Measurements from ENCODE around the gene IDUA.

Gene IDUA

GRCh38 chr4:963276-964225, 23.3 kb upstream of the IDUA start:
- no peak overlapping the region for H3K27ac ChIP-seq (ENCODE audit: low read length)

DNA sequence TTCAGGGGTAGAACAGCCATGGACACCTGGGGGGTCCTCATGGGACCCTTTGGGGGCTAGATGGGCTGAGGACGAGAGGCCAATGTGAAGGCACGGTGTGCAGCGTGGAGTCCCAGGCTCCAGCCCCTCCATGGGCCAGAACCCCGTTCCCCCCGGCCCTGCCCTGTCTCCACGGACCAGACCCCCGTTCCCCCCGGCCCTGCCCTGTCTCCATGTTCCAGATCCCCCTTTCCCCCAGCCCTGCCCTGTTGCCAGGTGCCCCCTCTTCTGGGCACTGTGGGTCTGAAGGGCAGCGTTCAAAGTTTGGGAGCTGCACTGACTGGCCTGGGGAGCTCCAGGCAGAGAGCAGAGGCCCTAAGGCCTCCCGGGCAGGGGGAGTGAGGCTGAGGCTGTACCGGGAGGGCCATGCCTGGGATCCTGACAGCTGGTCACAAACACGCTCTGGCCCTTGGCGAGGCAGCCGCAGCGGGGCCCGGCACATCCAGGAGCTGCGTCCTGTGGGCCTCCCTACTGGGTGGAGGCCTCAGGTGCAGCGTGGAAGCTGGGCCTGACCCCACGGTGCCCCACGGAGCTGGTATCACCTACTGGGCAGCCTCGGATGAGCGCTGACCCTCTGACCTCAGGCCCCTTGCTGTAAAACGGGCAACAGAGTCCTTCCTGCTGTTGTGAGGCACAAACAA, 22.4 kb upstream of the IDUA start:
- H3K27ac ChIP-seq (ENCODE audit: low read length), result no peak overlapping the region
- peaks cover 0 to 8% of the 10 kb centered on the region in 2 donors for H3K27me3 ChIP-seq (ENCODE audit: control insufficient read depth in 1 of 2, insufficient read depth in 2 of 2, low read length in 2 of 2)
- peaks cover 0 to 16% of the 10 kb centered on the region in 2 donors for H3K36me3 ChIP-seq (ENCODE audit: control insufficient read depth in 2 of 2, insufficient read depth in 2 of 2, low read length in 2 of 2)
- no peak overlapping the region for H3K4me3 ChIP-seq (ENCODE audit: low read length in 2 of 2)
- no peaks in the 10 kb centered on the region for H3K9me3 ChIP-seq (ENCODE audit: control insufficient read depth in 2 of 2, low read length in 2 of 2)
- H3K9ac ChIP-seq (ENCODE audit: low read length in 2 of 2), result no peak overlapping the region
- H3K4me1 ChIP-seq (ENCODE audit: control insufficient read depth, insufficient read depth, low read length), result peaks cover 11% of the 10 kb centered on the region

More at GRCh38 chr4:963276-964225, 23.3 kb upstream of the IDUA start:
- Histone ChIP-seq H3K9ac (ENCODE audit: low read length in 2 of 2) (no peak overlapping the region), H3K9me3 (ENCODE audit: control insufficient read depth in 2 of 2, low read length in 2 of 2) (no peaks in the 10 kb centered on the region), H3K4me1 (ENCODE audit: control insufficient read depth, insufficient read depth, low read length) (peaks cover 10% of the 10 kb centered on the region), H3K27me3 (ENCODE audit: control insufficient read depth in 1 of 2, insufficient read depth in 2 of 2, low read length in 2 of 2) (peaks cover 0 to 8% of the 10 kb centered on the region in 2 donors), H3K4me3 (ENCODE audit: low read length in 2 of 2) (no peak overlapping the region), H3K36me3 (ENCODE audit: control insufficient read depth in 2 of 2, insufficient read depth in 2 of 2, low read length in 2 of 2) (peaks cover 0 to 16% of the 10 kb centered on the region in 2 donors)

- Histone ChIP-seq H3K27ac (ENCODE audit: low read length) (no peak overlapping the region), H3K4me3 (ENCODE audit: low read length in 2 of 2) (no peak overlapping the region), H3K4me1 (ENCODE audit: control insufficient read depth, insufficient read depth, low read length) (peaks cover 11% of the 10 kb centered on the region), H3K9ac (ENCODE audit: low read length in 2 of 2) (no peak overlapping the region), H3K36me3 (ENCODE audit: control insufficient read depth in 2 of 2, insufficient read depth in 2 of 2, low read length in 2 of 2) (peaks cover 0 to 16% of the 10 kb centered on the region in 2 donors), H3K27me3 (ENCODE audit: control insufficient read depth in 1 of 2, insufficient read depth in 2 of 2, low read length in 2 of 2) (peaks cover 0 to 8% of the 10 kb centered on the region in 2 donors), H3K9me3 (ENCODE audit: control insufficient read depth in 2 of 2, low read length in 2 of 2) (no peaks in the 10 kb centered on the region)
These were observed 21.6 kb upstream of the IDUA start for GRCh38 chr4:965048-965765.

GRCh38 chr4:965766-966134, 21.1 kb upstream of the IDUA start:
- H3K27me3 ChIP-seq (ENCODE audit: control insufficient read depth in 1 of 2, insufficient read depth in 2 of 2, low read length in 2 of 2), result peaks cover 0 to 8% of the 10 kb centered on the region in 2 donors
- peaks cover 11% of the 10 kb centered on the region for H3K4me1 ChIP-seq (ENCODE audit: control insufficient read depth, insufficient read depth, low read length)
- no peak overlapping the region for H3K9ac ChIP-seq (ENCODE audit: low read length in 2 of 2)
- H3K4me3 ChIP-seq (ENCODE audit: low read length in 2 of 2), result no peak overlapping the region
- H3K9me3 ChIP-seq (ENCODE audit: control insufficient read depth in 2 of 2, low read length in 2 of 2), result no peaks in the 10 kb centered on the region
- peaks cover 0 to 16% of the 10 kb centered on the region in 2 donors for H3K36me3 ChIP-seq (ENCODE audit: control insufficient read depth in 2 of 2, insufficient read depth in 2 of 2, low read length in 2 of 2)
- H3K27ac ChIP-seq (ENCODE audit: low read length), result no peak overlapping the region

DNA sequence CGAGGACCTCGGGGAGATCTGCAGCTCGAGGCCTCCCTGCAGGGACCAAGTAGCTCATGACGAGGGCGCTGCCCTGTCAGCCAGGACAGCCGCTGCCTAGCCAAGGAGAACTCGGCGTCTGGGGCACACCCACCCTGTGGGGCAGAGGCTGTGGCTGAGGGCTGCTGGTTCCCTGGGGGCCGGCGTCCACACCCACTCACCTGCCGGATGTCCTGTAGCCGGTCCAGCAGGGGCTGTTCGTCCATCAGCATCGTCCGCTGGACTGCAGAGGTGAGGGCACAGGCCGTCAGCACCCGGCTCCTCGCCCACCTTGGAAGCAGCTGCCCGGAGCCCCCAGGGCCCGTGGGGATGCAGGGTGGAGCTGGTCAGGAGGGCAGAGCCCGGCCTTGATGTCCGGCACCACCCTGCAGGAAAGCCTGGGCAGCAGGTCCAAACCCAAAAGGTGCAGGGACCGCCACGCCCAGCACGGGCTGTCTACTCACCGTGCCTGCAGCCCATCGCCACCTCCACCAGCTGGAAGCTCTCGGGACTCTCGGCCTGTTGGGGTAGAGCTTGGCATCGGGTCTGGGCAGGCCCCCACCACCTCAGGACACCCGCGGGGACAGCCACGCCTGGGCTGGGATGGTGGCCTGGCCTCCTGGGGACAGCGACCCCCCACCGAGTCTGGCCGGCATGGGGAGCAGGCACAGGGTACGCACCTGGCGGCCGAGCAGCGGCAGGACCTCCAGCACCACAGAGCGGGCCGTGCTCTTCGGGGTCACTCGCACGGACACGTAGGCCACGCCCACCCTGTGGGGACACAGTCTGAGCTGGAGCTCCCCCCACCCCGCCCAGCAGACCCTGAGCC, 20.4 kb upstream of the IDUA start:
- peaks cover 0 to 8% of the 10 kb centered on the region in 2 donors for H3K27me3 ChIP-seq (ENCODE audit: control insufficient read depth in 1 of 2, insufficient read depth in 2 of 2, low read length in 2 of 2)
- H3K36me3 ChIP-seq (ENCODE audit: control insufficient read depth in 2 of 2, insufficient read depth in 2 of 2, low read length in 2 of 2), result peaks cover 0 to 16% of the 10 kb centered on the region in 2 donors
- H3K4me3 ChIP-seq (ENCODE audit: low read length in 2 of 2), result no peak overlapping the region
- no peaks in the 10 kb centered on the region for H3K9me3 ChIP-seq (ENCODE audit: control insufficient read depth in 2 of 2, low read length in 2 of 2)
- H3K9ac ChIP-seq (ENCODE audit: low read length in 2 of 2), result no peak overlapping the region
- H3K27ac ChIP-seq (ENCODE audit: low read length), result no peak overlapping the region
- H3K4me1 ChIP-seq (ENCODE audit: control insufficient read depth, insufficient read depth, low read length), result peaks cover 16% of the 10 kb centered on the region

GRCh38 chr4:967113-968104, 19.4 kb upstream of the IDUA start:
- H3K9me3 ChIP-seq (ENCODE audit: control insufficient read depth in 2 of 2, low read length in 2 of 2), result no peaks in the 10 kb centered on the region
- no peak overlapping the region for H3K27ac ChIP-seq (ENCODE audit: low read length)
- H3K4me1 ChIP-seq (ENCODE audit: control insufficient read depth, insufficient read depth, low read length), result peaks cover 25% of the 10 kb centered on the region
- peaks cover 0 to 10% of the 10 kb centered on the region in 2 donors for H3K36me3 ChIP-seq (ENCODE audit: control insufficient read depth in 2 of 2, insufficient read depth in 2 of 2, low read length in 2 of 2)
- H3K4me3 ChIP-seq (ENCODE audit: low read length in 2 of 2), result peak overlapping the region in 1 of 2 donors; percentile 40
- peaks cover 0 to 8% of the 10 kb centered on the region in 2 donors for H3K27me3 ChIP-seq (ENCODE audit: control insufficient read depth in 1 of 2, insufficient read depth in 2 of 2, low read length in 2 of 2)
- no peak overlapping the region for H3K9ac ChIP-seq (ENCODE audit: low read length in 2 of 2)

- Histone ChIP-seq H3K4me1 (ENCODE audit: control insufficient read depth, insufficient read depth, low read length) (peaks cover 32% of the 10 kb centered on the region), H3K27me3 (ENCODE audit: control insufficient read depth in 1 of 2, insufficient read depth in 2 of 2, low read length in 2 of 2) (peaks cover 0 to 8% of the 10 kb centered on the region in 2 donors), H3K9me3 (ENCODE audit: control insufficient read depth in 2 of 2, low read length in 2 of 2) (no peaks in the 10 kb centered on the region), H3K27ac (ENCODE audit: low read length) (no peak overlapping the region), H3K4me3 (ENCODE audit: low read length in 2 of 2) (no peak overlapping the region), H3K36me3 (ENCODE audit: control insufficient read depth in 2 of 2, insufficient read depth in 2 of 2, low read length in 2 of 2) (peaks cover 0 to 10% of the 10 kb centered on the region in 2 donors), H3K9ac (ENCODE audit: low read length in 2 of 2) (no peak overlapping the region)
These were observed 18.6 kb upstream of the IDUA start for GRCh38 chr4:968221-968620.

- no peak overlapping the region for H3K9ac ChIP-seq (ENCODE audit: low read length in 2 of 2)
- H3K36me3 ChIP-seq (ENCODE audit: control insufficient read depth in 2 of 2, insufficient read depth in 2 of 2, low read length in 2 of 2), result peaks cover 0 to 10% of the 10 kb centered on the region in 2 donors
- peaks cover 0 to 8% of the 10 kb centered on the region in 2 donors for H3K27me3 ChIP-seq (ENCODE audit: control insufficient read depth in 1 of 2, insufficient read depth in 2 of 2, low read length in 2 of 2)
- no peak overlapping the region for H3K4me3 ChIP-seq (ENCODE audit: low read length in 2 of 2)
- peaks cover 35% of the 10 kb centered on the region for H3K4me1 ChIP-seq (ENCODE audit: control insufficient read depth, insufficient read depth, low read length)
- H3K27ac ChIP-seq (ENCODE audit: low read length), result no peak overlapping the region
- no peaks in the 10 kb centered on the region for H3K9me3 ChIP-seq (ENCODE audit: control insufficient read depth in 2 of 2, low read length in 2 of 2)
These were observed 18.0 kb upstream of the IDUA start for GRCh38 chr4:968621-969394.

All from stomach smooth muscle (tissue), 2 donors.